Renal pelvis (tissue), 4 donors: ENCODE data around the gene PTCHD1. TPM values are rescaled to one million over a fixed set of nuclear protein-coding genes. Genes with fewer than 3 reads are reported as not detected.
A peak's percentile ranks its signal among the peaks of the same experiment; 100 is the strongest.

Experiments
- DNase-seq: peaks from one replicate; pipeline ENCODE4 v3.0.0-alpha.2; 2013
- polyA plus RNA-seq, 3 donors: library from polyadenylated mRNA; unstranded; fragments of 120-200 nt; gene quantifications; one replicate each; pipeline ENCODE4 v1.2.1, GENCODE V29; 2013; ENCODE audit not compliant: insufficient read length in 3 of 3

PTCHD1 gene
- polyA plus RNA-seq, 3 donors: 0.31 to 0.64 (median 0.43) TPM

DNA sequence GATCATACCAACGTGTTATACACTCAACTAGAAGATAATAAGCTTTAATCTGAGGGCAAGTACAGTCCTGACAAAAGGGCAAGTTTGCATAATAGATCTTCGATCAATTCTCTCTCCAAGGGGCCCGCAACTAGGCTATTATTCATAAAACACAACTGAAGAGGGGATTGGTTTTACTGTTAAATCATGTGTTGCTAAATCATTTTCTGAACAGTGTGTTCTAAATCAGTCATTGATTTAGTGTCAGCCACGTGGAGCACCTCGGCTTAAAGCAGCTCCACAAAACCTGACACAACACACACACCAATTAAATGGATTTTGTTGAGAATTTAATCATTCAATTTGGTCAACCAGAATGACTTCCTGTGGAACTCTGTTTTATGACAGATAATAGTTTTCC lies 61.6 kb downstream of the PTCHD1 start:
- DNase-seq: no peak

DNA sequence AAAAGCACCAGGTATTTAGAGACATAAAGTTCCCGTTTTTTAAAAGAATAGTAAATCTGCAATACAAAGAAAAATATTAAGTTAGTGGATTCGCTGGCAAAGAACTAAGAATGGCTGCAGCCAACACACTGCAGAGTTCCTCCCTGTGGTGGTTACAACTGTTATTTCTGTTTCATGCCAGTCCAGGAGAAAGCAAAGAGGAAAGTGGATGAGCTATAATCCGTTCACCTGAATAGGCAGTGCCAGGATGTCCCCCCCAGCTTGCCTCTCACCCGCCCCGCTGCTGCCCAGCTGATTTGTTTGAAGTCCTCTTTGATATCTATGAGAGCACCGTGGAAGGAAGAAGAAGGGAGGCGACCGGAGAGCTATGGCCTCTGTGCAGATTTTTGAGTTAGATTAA lies 63.9 kb downstream of the PTCHD1 start:
- no peak for DNase-seq

DNA sequence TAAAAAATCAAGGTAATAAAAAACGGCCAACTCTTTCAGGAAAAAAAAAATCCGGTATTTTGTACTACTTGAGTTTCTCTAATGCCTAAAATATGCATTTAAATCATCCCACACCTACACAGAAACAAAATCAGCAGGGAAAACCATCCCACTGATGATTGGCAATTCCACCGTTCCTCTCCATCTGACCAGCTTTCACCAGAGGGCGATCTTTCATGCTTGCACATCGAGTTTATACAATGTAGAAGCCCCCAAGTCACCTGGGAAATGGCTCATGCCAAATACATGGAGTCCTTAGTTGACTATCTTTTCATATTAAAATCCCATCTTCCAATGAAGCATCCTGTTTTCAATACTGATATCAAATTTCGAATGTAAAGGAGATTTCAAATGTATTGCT lies 69.2 kb downstream of the PTCHD1 start:
- no peak for DNase-seq

GRCh38 chrX:23422912-23423311 lies 88.3 kb downstream of the PTCHD1 start:
- no peak for DNase-seq

- DNase-seq: peak; percentile 33
Measured at GRCh38 chrX:23434356-23434884, 99.8 kb downstream of the PTCHD1 start.

DNA sequence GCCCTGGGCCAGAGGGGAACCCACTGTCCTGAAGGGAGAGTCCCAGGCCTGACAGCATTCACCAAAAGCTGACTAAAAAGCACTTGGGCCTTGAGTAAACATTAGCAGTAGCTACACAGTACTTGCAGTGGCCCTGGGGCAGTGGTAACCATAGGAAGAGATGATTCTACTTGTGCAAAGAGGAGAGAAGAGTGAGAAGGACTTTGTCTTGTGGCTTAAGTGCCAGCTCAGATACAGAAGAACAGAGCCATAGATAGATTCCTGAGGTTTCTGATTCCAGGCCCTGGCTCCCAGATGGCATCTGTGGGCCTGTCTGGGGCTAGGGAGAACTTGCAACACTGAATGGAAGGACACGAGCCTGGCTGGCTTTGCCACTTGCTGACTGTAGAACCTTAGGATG lies 100.5 kb downstream of the PTCHD1 start:
- no peak for DNase-seq

DNA sequence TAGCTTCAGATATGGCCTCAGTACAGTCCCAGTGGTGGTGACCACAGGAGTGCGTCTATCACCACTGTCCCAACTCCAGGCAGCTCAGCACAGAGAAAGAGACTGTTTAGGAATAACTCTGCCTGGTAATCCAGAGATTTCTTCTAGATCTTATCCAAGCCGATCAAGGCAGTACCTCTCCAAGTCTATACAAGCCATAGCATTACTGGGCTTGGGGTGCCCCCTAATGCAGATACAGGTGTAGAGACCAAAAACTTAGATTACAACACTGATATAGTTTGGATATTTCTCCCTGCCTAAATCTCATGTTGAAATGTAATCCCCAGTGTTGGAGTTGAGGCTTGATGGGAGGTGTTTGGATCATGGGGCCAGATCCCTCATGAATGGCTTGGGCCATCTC lies 100.9 kb downstream of the PTCHD1 start:
- peak; percentile 0 for DNase-seq

DNA sequence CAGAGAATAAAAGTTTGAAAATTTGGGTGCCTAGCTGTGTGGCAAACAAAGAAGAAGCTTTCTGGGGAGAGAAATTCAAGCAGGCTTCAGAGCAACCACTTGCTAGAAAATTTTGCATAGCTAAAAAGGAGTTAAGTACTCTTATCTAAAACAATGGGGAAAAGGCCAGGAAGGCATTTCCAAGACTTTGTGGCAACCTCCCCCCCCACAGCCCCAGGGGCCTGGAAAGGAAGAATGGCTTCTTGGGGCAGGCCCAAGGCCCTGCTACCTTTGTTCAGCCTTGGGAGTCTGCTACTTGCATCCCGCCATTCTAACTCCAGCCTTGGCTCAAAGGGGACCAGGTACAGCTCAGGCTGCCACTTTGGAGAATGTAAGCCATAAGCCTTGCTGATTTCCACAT lies 102.2 kb downstream of the PTCHD1 start:
- no peak for DNase-seq

- no peak for DNase-seq
Measured at GRCh38 chrX:23451266-23451665, 116.6 kb downstream of the PTCHD1 start.
